LHCN-M2 (cell line): Measurements from ENCODE around the gene FAHD2A. TPM values are rescaled to one million over a fixed set of nuclear protein-coding genes. Genes with fewer than 3 reads are reported as not detected.
"Not testable (repeated sequence)": the region's sequence is repeated elsewhere in the genome, so short reads cannot be mapped to it uniquely, and the experiment has no call there.

ENCODE experiments used
- DNase-seq: peaks from one replicate; pipeline ENCODE4 v3.0.0-alpha.2; 2012; ENCODE audit warnings: low read depth
- polyA plus RNA-seq: library from polyadenylated mRNA; unstranded; fragments of >200 nt; gene quantifications from one replicate; pipeline ENCODE4 v1.2.1, GENCODE V29; 2012; ENCODE audit warnings: missing spikeins
- total RNA-seq: library from RNA; depleted of rRNA; stranded (reverse); fragments of >200 nt; gene quantifications from 2 replicates; pipeline ENCODE4 v1.2.3, GENCODE V29; 2014; rRNA removed

The FAHD2A gene
- total RNA-seq: 27.1 and 29.8 TPM in 2 replicates
- 37.5 TPM for polyA plus RNA-seq

GRCh38 chr2:95402370-95403203 lies at the start of gene FAHD2A:
Gene FAHD2A (plus strand): TSS chr2:95402708. CDS start chr2:95405559, 2,851 bp downstream.
- peak; percentile 91 for DNase-seq

GRCh38 chr2:95353055-95353575 lies 49.4 kb upstream of the FAHD2A start:
- DNase-seq: no peak

- no peak for DNase-seq
Measured at GRCh38 chr2:95353613-95354468, 48.7 kb upstream of the FAHD2A start.

GRCh38 chr2:95354469-95354901 lies 48.0 kb upstream of the FAHD2A start:
- no peak for DNase-seq

GRCh38 chr2:95354925-95355324 lies 47.6 kb upstream of the FAHD2A start:
- DNase-seq: no peak

- not testable (repeated sequence) for DNase-seq
Measured at GRCh38 chr2:95355486-95355885, 47.0 kb upstream of the FAHD2A start.

GRCh38 chr2:95356821-95357700 lies 45.4 kb upstream of the FAHD2A start:
- DNase-seq: no peak

- no peak for DNase-seq
Measured at GRCh38 chr2:95357717-95358280, 44.7 kb upstream of the FAHD2A start.

GRCh38 chr2:95359031-95359430 lies 43.5 kb upstream of the FAHD2A start:
- DNase-seq: peak; percentile 44

GRCh38 chr2:95359501-95359930 lies 43.0 kb upstream of the FAHD2A start:
- no peak for DNase-seq

GRCh38 chr2:95361216-95361980 lies 41.1 kb upstream of the FAHD2A start:
- DNase-seq: no peak

GRCh38 chr2:95362486-95362885 lies 40.0 kb upstream of the FAHD2A start:
- no peak for DNase-seq

- no peak for DNase-seq
Measured at GRCh38 chr2:95366514-95366913, 36.0 kb upstream of the FAHD2A start.

GRCh38 chr2:95372216-95372829 lies 30.2 kb upstream of the FAHD2A start:
- DNase-seq: no peak

GRCh38 chr2:95372845-95373244 lies 29.7 kb upstream of the FAHD2A start:
- DNase-seq: no peak

- DNase-seq: no peak
Measured at GRCh38 chr2:95374029-95374428, 28.5 kb upstream of the FAHD2A start.

- DNase-seq: no peak
Measured at GRCh38 chr2:95374451-95374920, 28.0 kb upstream of the FAHD2A start.

- no peak for DNase-seq
Measured at GRCh38 chr2:95374921-95375471, 27.5 kb upstream of the FAHD2A start.

GRCh38 chr2:95375532-95376150 lies 26.9 kb upstream of the FAHD2A start:
- DNase-seq: no peak
